H7 (cell line): ENCODE data around the gene MAT1A. TPM values are rescaled to one million over a fixed set of nuclear protein-coding genes. Genes with fewer than 3 reads are reported as not detected.
A peak's percentile ranks its signal among the peaks of the same experiment; 100 is the strongest.
"Not testable (repeated sequence)": the region's sequence is repeated elsewhere in the genome, so short reads cannot be mapped to it uniquely, and the experiment has no call there.

Experiments
- DNase-seq: peaks from one replicate; pipeline ENCODE4 v3.0.0; 2012
- H3K27me3 ChIP-seq: 2 replicates; pipeline ENCODE4 v1.6.0; 2011; ENCODE audit warnings: mild to moderate bottlenecking, low read length; ENCODE audit not compliant: control insufficient read depth, insufficient read depth
- H3K36me3 ChIP-seq: replicated peaks from 2 replicates; pipeline ENCODE4 v1.5.1; 2011; ENCODE audit warnings: low read length; ENCODE audit not compliant: control insufficient read depth, insufficient read depth
- H3K4me3 ChIP-seq: 2 replicates; pipeline ENCODE4 v1.5.1; 2011; ENCODE audit warnings: low read depth, mild to moderate bottlenecking, control low read depth, low read length, moderate library complexity; ENCODE audit not compliant: insufficient read depth
- total RNA-seq: library from RNA; depleted of rRNA; stranded (reverse); fragments of >200 nt; shearing (Covaris generic); gene quantifications from 2 replicates; pipeline ENCODE4 v1.2.3, GENCODE V29; 2014; rRNA removed

MAT1A gene
- 0.07 and 0.52 TPM in 2 replicates for total RNA-seq

DNA sequence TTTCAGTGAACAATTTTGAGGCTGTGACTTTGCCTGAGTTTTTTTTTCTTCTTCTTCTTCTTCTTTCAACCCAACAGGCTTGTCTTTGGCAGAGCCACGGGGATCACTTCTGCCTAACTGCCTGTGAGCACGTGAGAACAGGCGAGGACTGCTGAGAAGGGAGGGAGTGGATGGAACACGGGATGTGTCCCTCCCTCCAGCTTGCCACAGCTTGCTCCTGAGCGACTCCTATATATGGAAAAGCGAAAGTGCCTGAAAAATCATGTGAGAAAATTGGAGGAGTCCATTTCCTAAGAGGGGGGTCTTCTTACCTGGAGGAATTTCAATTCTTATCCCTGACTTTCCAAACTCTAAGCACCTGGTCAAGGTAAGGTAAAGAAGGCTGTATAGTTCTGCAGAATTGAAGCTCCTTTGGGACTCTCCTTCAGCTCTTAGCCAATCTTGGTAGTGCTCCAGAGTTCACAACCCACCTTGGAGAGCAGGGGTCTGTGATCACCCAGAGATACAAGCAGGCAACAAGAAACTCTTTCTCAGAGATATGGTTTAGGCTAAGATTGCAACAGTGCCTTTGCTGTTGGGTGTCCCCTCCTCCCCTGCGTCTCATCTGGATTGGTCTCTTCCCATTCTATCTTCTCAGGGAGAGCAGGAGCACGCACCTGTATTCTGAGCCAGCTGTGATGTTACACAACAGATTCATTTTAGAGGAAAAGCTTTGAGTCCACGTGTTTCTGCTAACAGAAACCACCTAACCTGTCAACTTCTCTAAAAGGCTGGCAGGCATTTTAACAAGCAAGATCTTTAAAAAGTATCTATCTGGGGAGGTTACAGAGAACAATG lies at the start of gene MAT1A:
Gene MAT1A (minus strand): TSS at position 208 of the 837 bp plus-strand sequence. CDS start 235 bp downstream, outside the sequence.
- H3K4me3 ChIP-seq, result no peak within 1 kb of the TSS
- H3K27me3 ChIP-seq, result no peaks in the 10 kb centered on the region
- peak; percentile 73 for DNase-seq
- no peaks in the 10 kb centered on the region for H3K36me3 ChIP-seq

DNA sequence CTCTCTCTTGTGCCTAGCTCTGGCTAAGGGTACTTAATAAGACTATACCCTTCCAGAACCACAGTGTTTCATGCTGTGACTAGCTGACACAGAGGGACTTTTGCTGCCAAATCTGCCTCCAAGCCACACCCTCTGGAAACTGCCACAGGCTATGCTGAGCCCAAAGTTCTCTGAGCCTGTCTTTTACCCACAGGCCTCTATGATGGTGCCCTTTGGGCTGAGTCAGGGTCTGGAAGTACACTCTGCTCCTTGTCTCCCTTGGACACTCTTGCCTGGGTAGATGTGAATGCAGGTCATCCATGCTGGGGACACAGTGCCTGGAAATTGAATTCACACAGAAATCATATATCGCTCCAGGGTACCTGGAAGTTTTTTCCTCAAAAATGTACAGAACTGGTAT lies 44.5 kb upstream of the MAT1A start:
- Histone ChIP-seq H3K36me3 (no peaks in the 10 kb centered on the region), H3K27me3 (no peaks in the 10 kb centered on the region), H3K4me3 (no peak overlapping the region)
- no peak for DNase-seq

DNA sequence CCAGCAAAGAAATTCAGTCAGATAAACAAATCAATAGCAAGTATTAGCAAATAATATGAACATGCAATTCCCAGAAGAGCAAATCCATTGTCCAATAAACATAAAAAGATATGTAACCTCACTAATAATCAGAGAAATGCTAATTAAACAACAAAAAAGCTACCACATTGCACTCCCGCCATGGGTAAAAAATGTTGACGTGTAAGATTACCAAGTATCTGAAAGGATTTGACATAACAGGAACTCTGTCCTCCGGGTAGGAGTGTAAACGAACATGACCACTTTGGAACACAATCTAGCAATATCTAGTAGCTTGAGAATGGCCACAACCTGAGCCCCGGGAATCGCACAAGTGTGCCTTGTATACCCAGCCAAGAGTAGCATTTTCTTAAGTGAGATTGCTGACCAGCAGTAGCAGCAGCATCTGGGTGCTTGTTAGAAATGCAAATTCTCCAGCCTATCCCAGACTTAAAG lies 35.5 kb upstream of the MAT1A start:
- Histone ChIP-seq H3K36me3 (no peaks in the 10 kb centered on the region), H3K27me3 (no peaks in the 10 kb centered on the region), H3K4me3 (no peak overlapping the region)
- no peak for DNase-seq

- no peak for DNase-seq
- Histone ChIP-seq H3K27me3 (no peaks in the 10 kb centered on the region), H3K4me3 (no peak overlapping the region), H3K36me3 (no peaks in the 10 kb centered on the region)
Observed at GRCh38 chr10:80324086-80324485, 34.6 kb upstream of the MAT1A start.

GRCh38 chr10:80323311-80323710 lies 33.9 kb upstream of the MAT1A start:
- Histone ChIP-seq H3K36me3 (no peaks in the 10 kb centered on the region), H3K27me3 (no peaks in the 10 kb centered on the region), H3K4me3 (no peak overlapping the region)
- peak; percentile 13 for DNase-seq

DNA sequence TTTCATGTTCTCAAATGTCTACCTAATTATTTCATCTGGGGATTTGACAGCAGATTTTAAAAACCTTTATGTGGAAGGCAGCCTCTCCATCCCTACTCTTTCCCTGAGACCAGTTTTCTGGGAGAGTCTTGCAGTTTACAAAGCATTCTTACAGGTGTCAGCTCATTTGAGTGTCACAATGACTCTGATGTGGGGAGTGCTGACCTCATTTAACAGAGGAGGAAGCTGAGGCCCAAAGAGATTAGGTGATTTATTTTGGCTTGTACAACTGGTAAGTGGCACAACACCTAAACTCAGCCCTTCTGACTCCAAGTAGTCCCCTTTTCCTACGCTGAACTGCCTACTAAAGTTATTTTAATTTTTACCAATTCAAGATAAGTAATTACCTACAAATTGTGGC lies 33.3 kb upstream of the MAT1A start:
- Histone ChIP-seq H3K4me3 (no peak overlapping the region), H3K27me3 (no peaks in the 10 kb centered on the region), H3K36me3 (no peaks in the 10 kb centered on the region)
- no peak for DNase-seq

- H3K27me3 ChIP-seq, result no peaks in the 10 kb centered on the region
- no peak overlapping the region for H3K4me3 ChIP-seq
- no peak for DNase-seq
Observed at GRCh38 chr10:80322158-80322557, 32.7 kb upstream of the MAT1A start.

DNA sequence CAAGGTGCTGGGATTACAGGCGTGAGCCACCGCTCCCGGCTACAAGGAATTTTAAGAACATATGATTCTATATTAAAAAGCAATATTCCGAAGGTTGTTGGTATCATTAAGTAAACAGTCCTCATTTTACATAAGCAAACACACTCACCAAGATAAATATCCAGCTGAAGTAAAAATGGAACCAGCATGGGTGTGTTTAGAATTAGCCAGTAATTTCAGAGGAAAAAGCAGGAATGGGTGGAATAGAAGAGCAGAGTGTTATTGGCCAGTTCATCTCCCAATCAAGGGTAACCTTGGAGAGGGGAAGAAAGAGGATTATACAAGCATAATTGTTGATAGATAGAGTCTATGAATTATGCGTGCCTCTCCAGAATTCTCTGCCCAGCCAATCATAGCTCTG lies 31.7 kb upstream of the MAT1A start:
- DNase-seq, result no peak
- no peaks in the 10 kb centered on the region for H3K36me3 ChIP-seq
- no peak overlapping the region for H3K4me3 ChIP-seq
- H3K27me3 ChIP-seq, result no peaks in the 10 kb centered on the region

More at GRCh38 chr10:80322158-80322557, 32.7 kb upstream of the MAT1A start:
- H3K36me3 ChIP-seq, result no peaks in the 10 kb centered on the region

- H3K27me3 ChIP-seq, result no peaks in the 10 kb centered on the region
- H3K36me3 ChIP-seq, result no peaks in the 10 kb centered on the region
- no peak overlapping the region for H3K4me3 ChIP-seq
- no peak for DNase-seq
Observed at GRCh38 chr10:80320377-80320776, 30.9 kb upstream of the MAT1A start.

DNA sequence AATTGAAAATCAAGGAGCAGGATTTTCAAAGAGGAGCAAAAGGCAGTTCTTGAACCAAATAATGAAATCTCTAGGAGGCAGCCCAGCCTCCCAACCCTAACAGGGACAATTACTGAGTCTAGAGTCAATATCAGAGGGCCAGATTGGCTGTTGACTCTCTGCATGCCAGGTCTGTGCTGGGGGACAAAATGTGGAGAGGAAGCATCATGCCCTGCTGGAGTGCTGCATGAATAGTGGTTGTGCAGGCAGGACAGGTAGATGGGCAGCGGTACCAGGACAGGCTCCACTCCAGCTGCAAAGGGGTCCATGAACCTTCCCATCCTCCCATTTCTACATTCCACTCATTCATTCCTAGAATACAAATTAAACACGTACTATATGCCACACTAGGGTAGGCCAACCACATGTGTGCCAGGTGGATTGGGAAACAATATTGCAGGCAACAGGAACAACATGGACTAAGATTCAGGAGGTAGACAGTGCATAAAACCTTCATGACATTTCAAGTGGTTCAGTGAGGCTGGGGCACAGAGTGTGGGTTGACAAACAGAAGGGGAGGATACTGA lies 30.4 kb upstream of the MAT1A start:
- Histone ChIP-seq H3K4me3 (no peak overlapping the region), H3K27me3 (no peaks in the 10 kb centered on the region), H3K36me3 (no peaks in the 10 kb centered on the region)
- no peak for DNase-seq

GRCh38 chr10:80319318-80319717 lies 29.9 kb upstream of the MAT1A start:
- Histone ChIP-seq H3K4me3 (no peak overlapping the region), H3K27me3 (no peaks in the 10 kb centered on the region), H3K36me3 (no peaks in the 10 kb centered on the region)
- DNase-seq, result no peak

DNA sequence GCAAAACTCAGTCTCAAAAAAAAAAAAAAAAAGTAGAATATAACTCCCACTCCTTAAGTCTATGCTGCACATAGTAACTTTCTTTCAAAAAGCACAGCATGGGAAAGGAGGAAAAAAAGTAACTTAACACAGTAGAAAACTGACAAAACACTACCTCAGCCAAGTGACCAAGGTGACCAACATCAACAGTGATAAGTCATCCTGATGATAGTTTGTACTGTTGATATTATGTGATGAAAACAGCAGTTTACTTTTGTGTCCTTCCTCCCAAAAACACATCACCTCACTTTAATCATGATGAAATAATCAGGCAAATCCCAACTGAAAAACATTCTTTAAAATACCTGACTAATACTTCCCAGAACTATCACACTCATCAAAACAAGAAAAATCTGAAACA lies 29.3 kb upstream of the MAT1A start:
- Histone ChIP-seq H3K27me3 (no peaks in the 10 kb centered on the region), H3K4me3 (no peak overlapping the region), H3K36me3 (no peaks in the 10 kb centered on the region)
- DNase-seq, result no peak

GRCh38 chr10:80315391-80315790 lies 25.9 kb upstream of the MAT1A start:
- Histone ChIP-seq H3K36me3 (no peaks in the 10 kb centered on the region), H3K4me3 (no peak overlapping the region), H3K27me3 (no peaks in the 10 kb centered on the region)
- DNase-seq, result no peak

DNA sequence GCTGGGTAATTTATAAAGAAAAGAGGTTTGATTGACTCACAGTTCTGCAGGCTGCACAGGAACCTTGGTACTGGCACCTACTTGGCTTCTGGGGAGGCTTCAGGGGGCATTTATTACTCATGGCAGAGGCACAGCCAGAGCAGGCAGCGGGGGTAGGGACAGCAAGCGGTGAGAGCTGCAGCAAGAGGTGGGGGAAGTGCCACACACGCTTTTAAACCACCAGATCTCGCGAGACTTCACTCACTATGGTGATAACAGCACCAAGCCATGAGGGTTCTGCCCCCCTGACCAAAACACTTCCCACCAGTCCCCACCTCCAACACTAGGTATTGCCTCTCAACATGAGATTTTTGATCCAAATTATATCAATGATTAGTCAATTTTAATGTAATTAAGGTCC lies 24.1 kb upstream of the MAT1A start:
- no peak for DNase-seq
- H3K4me3 ChIP-seq, result no peak overlapping the region
- H3K27me3 ChIP-seq, result no peaks in the 10 kb centered on the region
- no peaks in the 10 kb centered on the region for H3K36me3 ChIP-seq

GRCh38 chr10:80305989-80306388 lies 16.5 kb upstream of the MAT1A start:
- not testable (repeated sequence) for H3K27me3 ChIP-seq, DNase-seq, H3K4me3 ChIP-seq, H3K36me3 ChIP-seq
